HG02678 (cell line): ENCODE measurements around the gene CDC23.
"Not testable (repeated sequence)": the region's sequence is repeated elsewhere in the genome, so short reads cannot be mapped to it uniquely, and the experiment has no call there.

ENCODE experiments used
- ATAC-seq: cut with Tn5 transposase; IDR thresholded peaks from one replicate; pipeline ENCODE4 v1.9.1; 2021; ENCODE audit warnings: mild to moderate bottlenecking, moderate library complexity; ENCODE audit not compliant: unreplicated experiment

CDC23 gene

DNA sequence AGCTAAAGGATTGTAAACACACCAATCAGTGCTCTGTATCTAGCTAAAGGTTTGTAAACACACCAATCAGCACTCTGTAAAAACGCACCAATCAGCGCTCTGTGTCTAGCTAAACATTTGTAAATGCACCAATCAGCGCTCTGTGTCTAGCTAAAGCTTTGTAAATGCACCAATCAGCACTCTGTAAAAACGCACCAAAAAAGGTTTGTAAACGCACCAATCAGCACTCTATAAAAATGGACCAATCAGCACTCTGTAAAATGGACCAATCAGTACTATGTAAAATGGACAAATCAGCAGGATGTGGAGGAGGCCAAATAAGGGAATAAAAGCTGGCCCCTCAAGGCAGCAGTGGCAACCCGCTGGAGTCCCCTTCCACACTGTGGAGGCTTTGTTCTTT lies 69.5 kb downstream of the CDC23 start:
- not testable (repeated sequence) for ATAC-seq

DNA sequence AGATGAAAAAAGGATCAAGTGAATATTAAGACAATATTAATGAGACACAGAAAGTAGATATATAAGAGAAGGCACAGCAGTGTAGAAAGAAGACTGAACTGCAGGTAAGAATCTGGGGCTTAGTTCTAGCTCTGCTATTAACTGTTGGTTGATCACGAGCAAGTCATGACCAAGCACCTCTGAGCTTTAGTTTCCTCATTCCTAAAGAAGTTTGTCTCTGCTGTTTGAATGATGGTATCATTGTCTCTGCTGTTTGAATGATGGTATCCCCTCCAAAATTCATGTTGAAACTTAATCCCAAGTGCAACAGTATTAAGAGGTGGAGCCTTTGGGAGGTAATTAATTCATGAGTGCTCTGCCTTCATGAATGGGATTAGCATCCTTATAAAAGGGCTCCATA lies 71.4 kb downstream of the CDC23 start:
- ATAC-seq = no peak

DNA sequence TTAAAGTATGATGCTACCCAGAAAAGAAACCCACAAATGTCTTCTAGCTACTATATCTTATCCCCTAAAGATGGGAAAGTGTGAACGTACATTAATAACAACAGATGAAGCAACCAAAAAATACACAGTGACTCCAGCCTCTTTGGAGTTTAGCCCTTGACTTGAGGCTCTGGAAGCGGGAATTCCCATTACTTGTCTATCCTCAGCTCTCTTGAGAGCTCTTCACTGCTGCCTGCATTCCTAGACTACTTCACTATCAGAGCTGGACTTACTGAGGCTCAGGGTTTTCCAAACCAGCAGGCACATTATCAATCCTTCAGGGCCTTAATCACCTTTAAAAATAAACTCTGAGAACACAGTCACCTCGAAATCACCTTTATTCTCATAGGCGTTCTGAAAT lies 72.9 kb downstream of the CDC23 start:
- no peak for ATAC-seq

DNA sequence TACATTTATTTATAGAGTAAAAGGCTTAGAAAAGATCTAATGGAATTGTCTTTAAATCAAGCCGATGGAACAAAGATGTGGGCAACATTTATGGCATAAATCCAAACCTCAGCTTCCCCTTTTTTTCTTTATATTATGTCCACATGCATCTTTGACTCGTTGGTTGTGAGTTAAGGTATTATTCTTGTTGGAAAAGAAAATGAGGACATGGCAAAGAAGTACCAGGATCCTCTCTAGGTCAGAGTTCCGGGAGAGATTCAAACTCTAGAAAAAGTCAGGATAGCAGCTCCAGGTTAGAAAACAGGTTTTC lies 73.4 kb downstream of the CDC23 start:
- ATAC-seq = no peak

DNA sequence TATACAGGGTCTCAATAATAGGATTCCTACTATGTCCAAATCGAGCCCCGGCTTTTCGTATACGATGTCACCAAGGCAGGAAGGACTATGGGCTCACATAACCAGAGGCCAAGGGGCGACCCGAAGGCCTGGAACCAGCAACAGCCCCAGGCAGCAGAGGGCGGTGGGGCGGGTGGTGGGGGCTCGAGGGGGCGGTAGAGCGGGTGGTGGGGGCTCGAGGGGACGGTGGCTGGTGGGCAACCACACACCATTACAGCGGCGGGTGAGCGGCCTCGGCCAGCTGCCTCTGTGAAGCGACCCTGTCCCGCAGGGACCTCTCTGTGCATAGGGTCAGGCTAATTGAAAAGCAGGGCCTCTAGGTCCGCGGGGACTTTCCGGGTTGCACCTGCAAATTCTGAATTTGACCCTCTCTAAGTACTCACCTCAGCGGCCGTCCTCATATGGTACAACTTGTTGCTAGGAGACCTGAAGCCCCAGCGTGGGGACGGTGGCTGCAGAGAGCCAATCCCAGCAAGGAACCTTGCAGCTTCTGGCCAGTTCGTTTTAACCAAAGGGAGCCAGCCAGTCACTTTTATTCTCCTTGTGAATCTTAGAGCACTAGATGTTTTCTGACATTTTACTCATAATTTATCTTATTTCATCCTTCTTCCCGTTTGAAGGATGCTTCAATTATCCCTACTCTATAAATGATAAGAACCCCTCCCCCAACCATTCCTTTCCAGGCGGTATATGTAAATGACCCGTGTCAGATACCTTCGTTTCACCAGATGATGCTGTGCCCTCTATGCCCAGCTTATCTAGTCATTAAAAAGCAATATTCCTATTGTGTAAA lies 74.0 kb downstream of the CDC23 start, which contains the start of gene NME5:
NME5 (minus strand) TSS at position 480 of the 832 bp plus-strand sequence. CDS start 648 bp downstream, outside the sequence.
- ATAC-seq = no peak
